ENCODE data around the gene SEZ6.

DNA sequence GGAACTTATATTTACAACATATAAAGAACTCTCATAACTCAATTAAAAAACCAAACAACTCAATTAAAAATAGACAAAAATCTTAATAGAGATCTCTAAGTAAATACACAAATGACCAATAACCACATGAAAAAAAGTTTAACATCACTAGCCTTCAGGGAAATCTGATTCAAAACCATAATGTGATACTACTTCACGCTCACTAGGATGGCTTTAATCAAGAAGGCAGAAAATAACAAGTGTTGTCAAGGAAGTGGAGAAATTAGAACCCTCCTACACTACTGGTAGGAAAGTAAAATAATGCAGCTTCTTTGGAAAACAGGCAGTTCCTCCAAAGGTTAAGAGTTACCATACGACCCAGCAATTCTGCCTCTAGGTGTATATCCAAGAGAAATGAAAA is 62.9 kb downstream of the SEZ6 start:
- no peak for TF ChIP-seq POLR2A (IDR thresholded peaks at IDR 0.05)
- TF ChIP-seq, protein P1, sequence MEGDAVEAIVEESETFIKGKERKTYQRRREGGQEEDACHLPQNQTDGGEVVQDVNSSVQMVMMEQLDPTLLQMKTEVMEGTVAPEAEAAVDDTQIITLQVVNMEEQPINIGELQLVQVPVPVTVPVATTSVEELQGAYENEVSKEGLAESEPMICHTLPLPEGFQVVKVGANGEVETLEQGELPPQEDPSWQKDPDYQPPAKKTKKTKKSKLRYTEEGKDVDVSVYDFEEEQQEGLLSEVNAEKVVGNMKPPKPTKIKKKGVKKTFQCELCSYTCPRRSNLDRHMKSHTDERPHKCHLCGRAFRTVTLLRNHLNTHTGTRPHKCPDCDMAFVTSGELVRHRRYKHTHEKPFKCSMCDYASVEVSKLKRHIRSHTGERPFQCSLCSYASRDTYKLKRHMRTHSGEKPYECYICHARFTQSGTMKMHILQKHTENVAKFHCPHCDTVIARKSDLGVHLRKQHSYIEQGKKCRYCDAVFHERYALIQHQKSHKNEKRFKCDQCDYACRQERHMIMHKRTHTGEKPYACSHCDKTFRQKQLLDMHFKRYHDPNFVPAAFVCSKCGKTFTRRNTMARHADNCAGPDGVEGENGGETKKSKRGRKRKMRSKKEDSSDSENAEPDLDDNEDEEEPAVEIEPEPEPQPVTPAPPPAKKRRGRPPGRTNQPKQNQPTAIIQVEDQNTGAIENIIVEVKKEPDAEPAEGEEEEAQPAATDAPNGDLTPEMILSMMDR (IDR thresholded peaks at IDR 0.05) = no peak

Measured in vagina (tissue), 2 donors.